Activated CD4-positive, CD25-positive, alpha-beta regulatory T cell treated with anti-CD3 and anti-CD28 coated beads, Interleukin-2, amount 50 U/mL, for 24 hours (primary cell): ENCODE data around the gene RGS2.

Experiments
- ATAC-seq, 2 donors: fragments of 150-1000 bp; cut with Tn5 transposase; one replicate each; pipeline ENCODE4 v1.10.0; 2021; ENCODE audit warnings: mild to moderate bottlenecking in 1 of 2, moderate library complexity in 1 of 2

The RGS2 gene, protein sequence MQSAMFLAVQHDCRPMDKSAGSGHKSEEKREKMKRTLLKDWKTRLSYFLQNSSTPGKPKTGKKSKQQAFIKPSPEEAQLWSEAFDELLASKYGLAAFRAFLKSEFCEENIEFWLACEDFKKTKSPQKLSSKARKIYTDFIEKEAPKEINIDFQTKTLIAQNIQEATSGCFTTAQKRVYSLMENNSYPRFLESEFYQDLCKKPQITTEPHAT

DNA sequence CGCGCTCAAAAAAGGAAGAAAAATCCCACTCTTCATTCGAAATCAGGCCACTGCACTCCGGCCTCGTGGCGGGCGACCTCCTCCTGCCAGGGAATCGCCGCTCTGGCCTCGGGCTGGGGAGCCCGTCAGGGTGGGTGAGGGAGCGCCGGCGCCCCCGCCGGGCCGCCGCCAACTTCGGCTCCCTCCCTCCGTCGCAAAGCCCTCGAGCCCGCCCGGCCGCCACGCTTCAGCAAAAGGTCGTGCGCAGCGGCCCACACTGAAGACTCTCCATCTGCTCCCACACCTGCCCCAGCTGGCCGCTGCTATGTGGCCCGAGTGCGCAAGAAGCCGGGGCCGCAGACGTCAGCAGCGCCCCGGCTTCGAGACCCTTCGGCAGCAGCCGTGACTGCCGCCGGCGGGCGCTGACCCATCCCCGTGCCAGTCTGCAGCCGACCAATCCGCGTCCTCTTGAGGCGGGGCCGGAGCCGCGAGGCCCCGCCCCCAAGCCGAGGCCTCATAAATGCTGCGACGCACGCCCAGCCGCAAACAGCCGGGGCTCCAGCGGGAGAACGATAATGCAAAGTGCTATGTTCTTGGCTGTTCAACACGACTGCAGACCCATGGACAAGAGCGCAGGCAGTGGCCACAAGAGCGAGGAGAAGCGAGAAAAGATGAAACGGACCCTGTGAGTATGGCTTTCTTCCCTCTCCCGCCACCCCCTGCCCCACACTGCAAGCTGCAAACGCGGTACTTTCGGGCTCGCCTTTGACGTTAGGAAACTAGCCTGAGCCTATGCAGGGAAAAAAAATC is at the start of gene RGS2:
TSS of gene RGS2 (plus strand) at position 522 of the 789 bp plus-strand sequence. CDS start at position 555, 33 bp downstream.
- peak; percentile 87 to 93 for ATAC-seq

DNA sequence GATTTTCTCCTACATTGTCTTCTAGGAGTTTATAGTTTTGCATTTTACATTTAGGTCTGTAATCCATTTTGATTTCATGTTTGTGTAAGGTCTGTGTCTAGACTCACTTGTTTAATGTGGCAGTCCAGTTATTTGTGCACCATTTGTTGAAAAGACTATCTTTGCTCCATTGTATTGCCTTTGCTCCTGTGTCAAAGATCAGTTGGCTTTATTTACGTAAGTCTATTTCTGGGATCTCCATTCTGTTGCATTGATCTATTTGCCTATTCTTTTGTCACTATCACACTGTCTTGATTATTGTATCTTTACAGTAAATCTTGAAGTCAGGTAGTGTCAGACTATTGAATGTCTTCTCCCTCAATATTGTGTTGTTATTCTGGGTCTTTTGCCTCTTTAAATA is 49.7 kb upstream of the RGS2 start:
- no peak for ATAC-seq

GRCh38 chr1:192762265-192762664 is 46.6 kb upstream of the RGS2 start:
- no peak for ATAC-seq

DNA sequence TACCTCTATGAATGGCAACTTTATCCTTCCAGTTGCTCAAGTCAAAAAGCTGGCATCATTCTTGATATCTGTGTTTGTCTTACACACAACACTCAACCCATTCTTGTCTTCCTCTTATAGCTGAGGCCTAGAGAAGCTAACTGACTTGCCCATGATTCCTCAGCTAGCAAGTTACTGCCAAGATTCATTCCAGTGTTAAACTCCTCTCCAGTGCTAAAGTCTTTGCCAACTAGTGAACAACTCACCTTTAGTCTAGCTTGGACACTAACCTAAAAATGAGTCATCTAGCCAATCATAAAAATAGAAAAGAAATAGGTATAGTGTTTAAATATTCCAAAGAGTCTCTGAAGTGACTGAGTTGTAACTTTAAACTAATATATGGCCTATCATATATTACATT is 45.6 kb upstream of the RGS2 start:
- no peak for ATAC-seq

DNA sequence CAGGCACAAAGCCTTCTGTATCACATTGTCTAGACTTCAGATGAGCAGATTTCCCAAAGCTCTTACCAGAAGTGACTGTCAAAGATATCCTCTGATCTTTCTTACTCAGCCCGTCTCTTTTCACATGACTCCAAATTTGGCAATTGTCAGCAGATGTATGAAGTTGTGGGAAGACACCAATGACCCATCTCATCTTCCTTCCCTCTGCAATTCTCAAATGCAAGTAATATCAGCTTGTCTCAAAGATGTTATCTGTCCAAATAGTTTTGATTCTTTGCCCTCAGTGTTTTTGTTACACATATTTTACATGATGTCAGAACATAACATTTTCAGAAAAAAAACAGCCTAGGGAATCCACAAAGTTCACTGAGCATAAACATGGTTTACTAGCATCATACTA is 45.1 kb upstream of the RGS2 start:
- ATAC-seq = no peak

DNA sequence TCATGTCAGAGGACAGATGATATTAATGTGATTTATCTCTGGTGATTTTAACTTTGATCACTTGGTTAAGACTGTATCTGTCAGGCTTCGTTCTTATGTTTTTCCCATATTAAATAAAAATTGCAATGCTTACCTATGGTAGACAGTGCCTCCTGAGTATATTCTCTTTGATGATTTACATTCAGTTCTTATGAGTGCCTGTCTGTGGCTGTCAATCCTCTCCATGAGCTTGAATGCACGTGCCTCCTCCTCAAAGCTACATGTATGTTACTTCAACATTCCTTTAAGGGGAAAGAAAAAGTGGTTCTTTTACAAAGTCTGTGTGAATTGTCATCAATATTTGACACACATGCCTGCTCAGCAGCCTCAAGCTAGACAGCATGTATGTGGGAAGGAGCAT is 44.2 kb upstream of the RGS2 start:
- ATAC-seq = no peak

DNA sequence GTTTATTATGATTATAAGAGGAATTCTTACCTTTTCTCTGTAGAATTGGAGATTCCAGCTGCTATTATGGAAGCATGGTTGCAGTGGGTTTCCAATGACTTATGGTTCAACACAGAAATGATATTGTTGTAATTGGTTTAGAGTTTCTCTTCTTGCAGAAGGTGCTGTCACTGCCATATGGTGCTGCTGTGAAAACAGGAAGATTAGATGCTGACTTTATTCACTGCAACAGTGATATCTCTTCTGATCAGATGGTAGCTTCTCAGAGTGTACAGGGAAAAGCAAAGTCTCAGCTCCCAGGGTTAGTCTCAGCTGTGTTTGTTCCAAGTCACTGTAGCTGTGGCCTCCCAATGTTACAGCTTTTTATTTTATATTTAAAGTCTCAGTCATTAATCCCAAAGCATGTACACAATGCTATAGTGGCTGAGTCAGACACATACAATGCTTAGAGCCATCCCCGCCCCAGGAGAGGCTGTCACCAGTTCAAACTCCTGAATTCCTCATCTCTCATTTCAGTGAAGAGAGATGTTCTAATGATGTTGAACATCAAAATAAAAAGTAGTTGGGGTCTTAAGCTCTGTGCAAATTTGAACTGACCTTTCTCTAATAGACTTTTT is 42.7 kb upstream of the RGS2 start:
- no peak for ATAC-seq

GRCh38 chr1:192766876-192767275 is 42.0 kb upstream of the RGS2 start:
- ATAC-seq = no peak

DNA sequence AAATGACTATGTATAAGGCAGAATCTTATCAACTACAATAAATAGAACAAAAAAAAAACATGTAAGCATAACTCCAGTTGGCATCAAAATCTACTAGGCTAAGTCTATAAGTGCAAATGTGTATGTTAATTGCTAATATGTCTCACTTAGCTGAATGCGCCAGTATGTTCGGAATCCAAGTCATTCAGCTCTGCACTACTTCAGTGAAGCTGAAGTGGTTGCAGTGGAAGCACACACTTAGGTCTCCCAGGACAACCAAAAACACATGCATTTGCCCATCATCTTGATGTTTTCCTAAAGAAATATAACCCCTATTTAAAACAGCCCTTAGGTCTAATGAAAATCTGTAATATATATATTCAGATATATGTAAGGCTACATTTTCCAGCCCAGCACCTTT is 41.0 kb upstream of the RGS2 start:
- no peak for ATAC-seq

DNA sequence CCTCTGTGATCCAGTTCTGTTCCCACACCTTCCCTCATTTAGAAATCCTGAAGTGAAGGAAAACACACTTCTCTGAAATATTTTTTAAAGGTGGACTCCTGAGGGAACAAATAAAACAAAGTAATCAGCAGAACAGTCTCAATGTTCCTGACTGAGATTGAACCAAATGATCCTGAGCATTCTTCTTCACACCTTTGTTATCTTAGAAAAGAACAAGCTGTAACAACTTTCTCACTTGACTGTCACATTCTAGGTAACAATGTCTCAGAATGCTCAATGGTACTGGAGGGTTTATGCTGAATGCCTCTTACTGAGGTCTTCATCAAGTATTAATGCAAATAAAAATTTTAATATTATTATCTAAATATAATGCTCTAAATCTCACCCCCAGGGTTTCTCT is 40.4 kb upstream of the RGS2 start:
- ATAC-seq = no peak

- no peak for ATAC-seq
Measured at GRCh38 chr1:192771341-192771740, 37.5 kb upstream of the RGS2 start.

GRCh38 chr1:192775631-192776030 is 33.2 kb upstream of the RGS2 start:
- no peak for ATAC-seq

DNA sequence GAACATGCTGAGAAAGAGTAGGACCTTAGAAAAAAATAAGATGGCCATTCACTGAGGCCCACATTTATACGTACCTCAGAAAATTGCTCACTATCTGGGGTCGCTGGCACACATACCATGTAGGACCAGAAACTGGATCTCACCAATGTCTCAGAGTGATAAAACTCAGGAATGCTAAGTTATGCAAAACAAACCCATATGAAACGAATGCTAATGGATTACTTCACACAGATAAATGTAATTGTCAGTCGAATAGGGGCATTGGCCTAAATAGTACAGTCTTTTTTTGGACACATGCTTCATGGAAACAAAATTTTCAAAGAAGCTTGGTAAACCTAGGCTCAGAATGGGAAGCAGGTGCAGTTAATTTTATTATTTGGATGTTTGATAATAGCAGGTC is 32.6 kb upstream of the RGS2 start:
- no peak for ATAC-seq

GRCh38 chr1:192776998-192777397 is 31.8 kb upstream of the RGS2 start:
- no peak for ATAC-seq

DNA sequence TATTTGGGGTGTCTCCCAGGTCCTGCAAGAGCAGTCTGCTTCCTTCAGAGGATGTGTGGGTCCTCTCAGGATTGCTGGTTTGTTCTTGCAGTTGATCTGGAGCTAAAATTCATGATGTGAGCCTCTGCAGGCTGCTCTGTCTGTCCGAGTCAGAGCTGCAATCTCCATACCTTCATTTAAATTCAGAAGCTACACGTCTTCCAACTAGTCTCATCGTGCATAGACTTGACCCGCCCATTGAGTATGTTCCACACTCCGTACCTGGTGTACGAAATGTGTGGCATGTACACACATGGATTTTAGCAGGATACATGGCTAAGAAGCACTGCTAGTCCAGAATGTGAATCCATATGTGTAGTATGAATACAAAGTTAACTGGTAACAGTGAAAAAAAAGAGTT is 25.0 kb upstream of the RGS2 start:
- no peak for ATAC-seq

DNA sequence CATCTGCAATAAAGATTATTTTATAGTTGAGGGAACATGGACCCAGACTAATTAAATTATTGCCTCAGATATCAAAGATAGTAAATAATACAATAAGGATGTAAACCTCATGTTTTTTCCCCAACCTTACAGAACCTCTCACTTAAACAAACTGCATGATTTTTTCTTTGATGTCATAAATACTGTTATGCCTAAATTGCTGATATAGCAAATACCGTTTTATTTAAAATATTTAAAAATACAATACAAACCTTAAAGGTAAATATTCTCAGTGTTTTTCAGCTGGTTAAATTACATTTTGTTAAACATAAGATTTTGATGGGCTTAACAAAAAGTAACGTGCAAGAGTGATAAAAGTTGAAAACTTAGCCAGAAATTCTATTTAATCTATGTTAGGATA is 24.4 kb upstream of the RGS2 start:
- no peak for ATAC-seq

DNA sequence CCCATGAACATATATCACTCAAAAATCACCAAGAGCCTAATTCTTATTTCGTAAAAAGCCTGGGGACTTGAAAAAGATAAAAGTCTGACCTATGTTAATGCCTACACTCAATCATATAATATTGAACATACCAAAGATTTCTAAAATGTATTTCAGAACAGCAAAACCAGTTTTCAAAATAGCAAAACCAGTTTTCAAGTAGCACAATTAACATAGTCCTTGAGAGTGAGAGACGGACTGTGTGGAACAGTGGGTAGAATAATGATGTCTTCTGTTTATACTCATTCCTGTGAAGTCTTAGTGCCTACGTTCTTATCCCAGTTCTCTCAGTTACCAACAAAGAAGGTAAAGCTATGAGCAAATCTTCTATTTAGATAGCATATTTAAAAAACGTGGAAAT is 22.3 kb upstream of the RGS2 start:
- no peak for ATAC-seq

- ATAC-seq = no peak
Measured at GRCh38 chr1:192787914-192788585, 20.8 kb upstream of the RGS2 start.

- no peak for ATAC-seq
Measured at GRCh38 chr1:192789871-192790270, 19.0 kb upstream of the RGS2 start.

GRCh38 chr1:192792628-192793027 is 16.2 kb upstream of the RGS2 start:
- no peak for ATAC-seq

- no peak for ATAC-seq
Measured at GRCh38 chr1:192793983-192794767, 14.7 kb upstream of the RGS2 start.

DNA sequence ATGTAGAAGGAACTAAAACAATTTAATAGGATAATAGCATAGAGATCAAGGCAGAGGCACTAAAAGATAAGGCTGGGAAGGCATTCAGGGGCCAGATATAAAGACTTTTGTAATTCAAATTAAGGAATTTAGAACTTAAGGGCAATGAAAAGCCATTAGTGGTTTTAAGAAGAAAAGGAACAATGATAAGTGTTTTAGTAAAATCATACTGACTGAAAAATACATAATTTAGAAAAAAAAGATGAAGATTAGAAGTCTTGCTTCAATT is 14.1 kb upstream of the RGS2 start:
- ATAC-seq = no peak
